GM23338 (cell line): Measurements from ENCODE around the gene DEPDC1. TPM values are rescaled to one million over a fixed set of nuclear protein-coding genes. Genes with fewer than 3 reads are reported as not detected.

ENCODE experiments used
- ATAC-seq: fragments of 200-7000 bp; cut with Tn5 transposase; 3 replicates; pipeline ENCODE4 v1.9.1; 2020
- DNase-seq: peaks from one replicate; pipeline ENCODE4 v3.0.0-alpha.2; 2015; ENCODE audit warnings: low spot score
- H2AFZ ChIP-seq: fragments of 200-600 bp; sonication (generic); 2 replicates; pipeline ENCODE4 v1.8.0; 2016; ENCODE audit warnings: antibody characterized with exemption, mild to moderate bottlenecking, moderate library complexity
- H3F3A ChIP-seq: fragments of 200-600 bp; sonication (generic); replicated peaks from 2 replicates; pipeline ENCODE4 v1.8.0; 2017; ENCODE audit warnings: antibody characterized with exemption, mixed run types, low read depth
- H3K27ac ChIP-seq: fragments of 200-600 bp; sonication (generic); 2 replicates; pipeline ENCODE4 v1.6.1; 2016; ENCODE audit warnings: low read depth
- H3K27me3 ChIP-seq: fragments of 200-600 bp; sonication (generic); 2 replicates; pipeline ENCODE4 v1.8.0; 2016; ENCODE audit warnings: mild to moderate bottlenecking, mixed run types, moderate library complexity; ENCODE audit not compliant: insufficient read depth
- H3K36me3 ChIP-seq: fragments of 200-600 bp; sonication (generic); 2 replicates; pipeline ENCODE4 v1.8.0; 2016; ENCODE audit warnings: mild to moderate bottlenecking; ENCODE audit not compliant: insufficient read depth
- H3K4me1 ChIP-seq: fragments of 200-600 bp; sonication (generic); 2 replicates; pipeline ENCODE4 v1.8.0; 2016; ENCODE audit warnings: mild to moderate bottlenecking, moderate library complexity; ENCODE audit not compliant: insufficient read depth
- H3K4me2 ChIP-seq: fragments of 200-600 bp; sonication (generic); 2 replicates; pipeline ENCODE4 v1.7.1; 2017; ENCODE audit warnings: mixed run types
- H3K4me3 ChIP-seq: fragments of 200-600 bp; sonication (generic); 2 replicates; pipeline ENCODE4 v1.6.1; 2016; ENCODE audit warnings: mixed run types
- H3K79me2 ChIP-seq: fragments of 200-600 bp; sonication (generic); replicated peaks from 2 replicates; pipeline ENCODE4 v1.8.0; 2017; ENCODE audit warnings: mild to moderate bottlenecking; ENCODE audit not compliant: insufficient read depth
- H3K9me2 ChIP-seq: fragments of 200-600 bp; sonication (generic); 2 replicates; pipeline ENCODE4 v1.8.0; 2017; ENCODE audit not compliant: insufficient read depth
- H4K20me1 ChIP-seq: fragments of 200-600 bp; sonication (generic); replicated peaks from 2 replicates; pipeline ENCODE4 v1.8.0; 2017; ENCODE audit warnings: mild to moderate bottlenecking; ENCODE audit not compliant: insufficient read depth
- H3K27ac Mint-ChIP-seq: 2 replicates; pipeline ENCODE4 v1.8.0; 2020; ENCODE audit warnings: inconsistent platforms, mild to moderate bottlenecking, moderate library complexity, mixed read lengths
- H3K27me3 Mint-ChIP-seq: 3 replicates; pipeline ENCODE4 v1.8.0; 2022; ENCODE audit warnings: low read depth, mild to moderate bottlenecking, moderate library complexity, mixed read lengths, inconsistent platforms; ENCODE audit not compliant: insufficient read depth, poor library complexity
- H3K36me3 Mint-ChIP-seq: 3 replicates; pipeline ENCODE4 v1.8.0; 2021; ENCODE audit warnings: low read depth, mild to moderate bottlenecking, inconsistent platforms, moderate library complexity, mixed read lengths
- H3K4me1 Mint-ChIP-seq: 3 replicates; pipeline ENCODE4 v1.8.0; 2020; ENCODE audit warnings: mild to moderate bottlenecking, inconsistent platforms, mixed read lengths
- H3K4me3 Mint-ChIP-seq: 3 replicates; pipeline ENCODE4 v1.8.0; 2021; ENCODE audit warnings: moderate library complexity, mild to moderate bottlenecking, inconsistent platforms, mixed read lengths
- H3K9me3 Mint-ChIP-seq: 3 replicates; pipeline ENCODE4 v1.8.0; 2020; ENCODE audit warnings: moderate library complexity, mild to moderate bottlenecking, inconsistent platforms, mixed read lengths
- CREB1 ChIP-seq: fragments of 250-450 bp; sonication (Bioruptor Pico); IDR thresholded peaks from 2 replicates; pipeline ENCODE4 v1.5.0; 2020; ENCODE audit warnings: low read depth, mild to moderate bottlenecking, moderate library complexity
- ETS1 ChIP-seq: IDR thresholded peaks from 2 replicates; pipeline ENCODE4 v1.6.1; 2016; ENCODE audit warnings: antibody characterized with exemption
- EZH2 ChIP-seq: fragments of 200-600 bp; sonication (generic); IDR thresholded peaks from one replicate; pipeline ENCODE4 v1.8.0; 2017; ENCODE audit warnings: antibody characterized with exemption, mild to moderate bottlenecking, low read depth; ENCODE audit not compliant: unreplicated experiment
- EZH2phosphoT487 ChIP-seq: fragments of 200-600 bp; sonication (generic); IDR thresholded peaks from one replicate; pipeline ENCODE4 v1.8.1; 2018; ENCODE audit warnings: antibody characterized with exemption; ENCODE audit not compliant: unreplicated experiment
- JUNB ChIP-seq: IDR thresholded peaks from one replicate; pipeline ENCODE4 v1.6.1; 2016; ENCODE audit warnings: antibody characterized with exemption; ENCODE audit not compliant: unreplicated experiment
- NANOG ChIP-seq: IDR thresholded peaks from 2 replicates; pipeline ENCODE4 v1.6.1; 2016; ENCODE audit warnings: antibody characterized with exemption, borderline replicate concordance
- POLR2AphosphoS5 ChIP-seq: IDR thresholded peaks from 2 replicates; pipeline ENCODE4 v1.6.1; 2016; ENCODE audit warnings: antibody characterized with exemption, low read depth
- REST ChIP-seq: IDR thresholded peaks from one replicate; pipeline ENCODE4 v1.6.1; 2018; ENCODE audit warnings: antibody characterized with exemption; ENCODE audit not compliant: unreplicated experiment
- STAT1 ChIP-seq: IDR thresholded peaks from one replicate; pipeline ENCODE4 v1.6.1; 2016; ENCODE audit warnings: antibody characterized with exemption; ENCODE audit not compliant: unreplicated experiment
- ZNF114 ChIP-seq: fragments of 250-450 bp; sonication (Bioruptor Pico); IDR thresholded peaks from 2 replicates; pipeline ENCODE4 v1.5.0; 2020; ENCODE audit warnings: mild to moderate bottlenecking, moderate library complexity
- ZNF331 ChIP-seq: fragments of 250-450 bp; sonication (Bioruptor Pico); IDR thresholded peaks from 2 replicates; pipeline ENCODE4 v1.5.0; 2020; ENCODE audit warnings: low read depth, mild to moderate bottlenecking, moderate library complexity
- ZNF462 ChIP-seq: fragments of 250-450 bp; sonication (Bioruptor Pico); IDR thresholded peaks from 2 replicates; pipeline ENCODE4 v1.5.0; 2020; ENCODE audit warnings: mild to moderate bottlenecking, moderate library complexity
- polyA plus RNA-seq: library from polyadenylated mRNA; unstranded; fragments of >200 nt; fragmentation: Nextera tagmentation; extraction: Ambion mirVana; gene quantifications from 2 replicates; pipeline ENCODE4 v1.2.1, GENCODE V29; 2016
- total RNA-seq: library from RNA; depleted of rRNA; stranded (reverse); fragments of >200 nt; shearing (Covaris generic); gene quantifications from 2 replicates; pipeline ENCODE4 v1.2.3, GENCODE V29; 2014
- TF ChIP-seq, protein P1 (sequence below), 2 experiments: fragments of 200-600 bp in 1 of 2; sonication (generic) in 1 of 2; conservative IDR thresholded peaks; 2 replicates each; pipeline versions ENCODE4 v1.5.1 to v1.6.1; 2016 to 2017; ENCODE audit warnings: antibody characterized with exemption in 2 of 2, low read depth in 2 of 2, mild to moderate bottlenecking in 2 of 2, moderate library complexity in 1 of 2

DEPDC1 gene
- total and polyA plus RNA-seq, 2 experiments from 2014 or later, result 30.0 to 42.9 TPM

DNA sequence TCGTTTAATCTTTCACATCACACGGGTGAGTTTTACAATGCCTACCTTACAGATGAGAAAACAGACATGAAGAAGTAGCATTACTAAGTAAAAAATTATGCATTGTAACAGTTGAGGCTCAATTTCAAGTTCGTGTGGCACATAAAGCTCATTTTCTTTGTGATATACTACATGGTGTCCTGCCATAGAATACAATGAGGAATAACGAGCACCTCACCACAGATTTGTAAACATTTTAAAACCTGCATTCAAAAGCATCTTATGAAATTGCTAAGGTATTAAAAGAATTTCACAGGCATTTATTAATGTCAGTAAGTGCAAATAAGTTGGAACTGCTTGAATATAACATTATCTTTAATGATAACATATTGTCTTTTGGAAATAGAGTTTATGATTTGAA, 47.8 kb upstream of the DEPDC1 start:
- ATAC-seq, result no peak
- Histone ChIP-seq H3K36me3 (no peaks in the 10 kb centered on the region), H4K20me1 (no peaks in the 10 kb centered on the region), H3K9me2 (no peaks in the 10 kb centered on the region), H3K27me3 (no peaks in the 10 kb centered on the region), H3K79me2 (no peaks in the 10 kb centered on the region), H3K27ac (no peak overlapping the region), H3K4me1 (no peaks in the 10 kb centered on the region), H3F3A (no peaks in the 10 kb centered on the region), H3K4me2 (no peak overlapping the region), H2AFZ (no peak overlapping the region), H3K4me3 (no peak overlapping the region)
- DNase-seq, result no peak
- H3K4me1 Mint-ChIP-seq, result 0 out of 3 replicates have a peak, but pooled peaks cover 2% of the 10 kb centered on the region
- TF ChIP-seq POLR2AphosphoS5 (no peak), REST (no peak), ETS1 (no peak), STAT1 (no peak), EZH2 (no peak), CREB1 (CRISPR knock-in tag) (no peak), ZNF114 (CRISPR knock-in tag) (no peak), JUNB (no peak), ZNF462 (no peak), NANOG (no peak), EZH2phosphoT487 (no peak), ZNF331 (CRISPR knock-in tag) (no peak)
- TF ChIP-seq, protein P1, sequence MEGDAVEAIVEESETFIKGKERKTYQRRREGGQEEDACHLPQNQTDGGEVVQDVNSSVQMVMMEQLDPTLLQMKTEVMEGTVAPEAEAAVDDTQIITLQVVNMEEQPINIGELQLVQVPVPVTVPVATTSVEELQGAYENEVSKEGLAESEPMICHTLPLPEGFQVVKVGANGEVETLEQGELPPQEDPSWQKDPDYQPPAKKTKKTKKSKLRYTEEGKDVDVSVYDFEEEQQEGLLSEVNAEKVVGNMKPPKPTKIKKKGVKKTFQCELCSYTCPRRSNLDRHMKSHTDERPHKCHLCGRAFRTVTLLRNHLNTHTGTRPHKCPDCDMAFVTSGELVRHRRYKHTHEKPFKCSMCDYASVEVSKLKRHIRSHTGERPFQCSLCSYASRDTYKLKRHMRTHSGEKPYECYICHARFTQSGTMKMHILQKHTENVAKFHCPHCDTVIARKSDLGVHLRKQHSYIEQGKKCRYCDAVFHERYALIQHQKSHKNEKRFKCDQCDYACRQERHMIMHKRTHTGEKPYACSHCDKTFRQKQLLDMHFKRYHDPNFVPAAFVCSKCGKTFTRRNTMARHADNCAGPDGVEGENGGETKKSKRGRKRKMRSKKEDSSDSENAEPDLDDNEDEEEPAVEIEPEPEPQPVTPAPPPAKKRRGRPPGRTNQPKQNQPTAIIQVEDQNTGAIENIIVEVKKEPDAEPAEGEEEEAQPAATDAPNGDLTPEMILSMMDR (conservative IDR thresholded peaks at IDR 0.05; ENCODE audit: low read depth in 2 of 2), result no peak
- no peaks in the 10 kb centered on the region for H3K36me3 Mint-ChIP-seq
- H3K4me3 Mint-ChIP-seq, result no peak overlapping the region
- no peaks in the 10 kb centered on the region for H3K27me3 Mint-ChIP-seq
- peaks cover 6% of the 10 kb centered on the region; the same call in 1 of the 3 replicates for H3K9me3 Mint-ChIP-seq
- no peak overlapping the region for H3K27ac Mint-ChIP-seq
